Body of pancreas (tissue), 4 donors: ENCODE results near the gene FAM50A.

Experiments used
- CTCF ChIP-seq, 7 experiments: fragments of 450-650 bp in 4 of 7; fragments of 200-600 bp in 3 of 7; sonication (generic) in 3 of 7; IDR thresholded peaks; one replicate each; pipeline ENCODE4 v1.5.1; 2016 to 2019; ENCODE audit warnings: antibody characterized with exemption in 7 of 7
- POLR2A ChIP-seq, 3 donors: fragments of 450-650 bp; IDR thresholded peaks; one replicate each; pipeline ENCODE4 v1.6.1; 2016; ENCODE audit warnings: antibody characterized with exemption in 3 of 3, mild to moderate bottlenecking in 2 of 3

GRCh38 chrX:154426916-154427770 is 16.8 kb upstream of the FAM50A start:
- TF ChIP-seq POLR2A (IDR thresholded peaks at IDR 0.05): no peak
- TF ChIP-seq CTCF (IDR thresholded peaks at IDR 0.05): no peak
